Trophoblast cell (in vitro differentiated cells and primary cell): Measurements from ENCODE around the gene ICE2.

Experiments
- DNase-seq, 2 donors: peaks; one replicate each; pipeline ENCODE4 v3.0.0-alpha.2; 2016
- H2AFZ ChIP-seq: 2 replicates; pipeline ENCODE4 v1.6.1; 2013; ENCODE audit warnings: low read length, moderate library complexity, mild to moderate bottlenecking; ENCODE audit not compliant: insufficient read depth, poor library complexity
- H2AK5ac ChIP-seq: 2 replicates; pipeline ENCODE4 v1.6.1; 2013; ENCODE audit warnings: mild to moderate bottlenecking, low read length
- H2BK120ac ChIP-seq: 2 replicates; pipeline ENCODE4 v1.6.1; 2013; ENCODE audit warnings: low read length, mild to moderate bottlenecking, moderate library complexity; ENCODE audit not compliant: insufficient read depth, poor library complexity
- H2BK12ac ChIP-seq: 2 replicates; pipeline ENCODE4 v1.6.1; 2013; ENCODE audit warnings: mild to moderate bottlenecking, low read length, moderate library complexity
- H2BK5ac ChIP-seq: 2 replicates; pipeline ENCODE4 v1.6.1; 2013; ENCODE audit warnings: low read length, low read depth, moderate library complexity, mild to moderate bottlenecking; ENCODE audit not compliant: poor library complexity
- H3K14ac ChIP-seq: 2 replicates; pipeline ENCODE4 v1.6.1; 2013; ENCODE audit warnings: mild to moderate bottlenecking, low read length
- H3K18ac ChIP-seq: 2 replicates; pipeline ENCODE4 v1.6.1; 2013; ENCODE audit warnings: mild to moderate bottlenecking, low read length
- H3K23ac ChIP-seq: 2 replicates; pipeline ENCODE4 v1.6.1; 2013; ENCODE audit warnings: low read length
- H3K27ac ChIP-seq: 2 replicates; pipeline ENCODE4 v1.5.1; 2013; ENCODE audit warnings: low read depth, mild to moderate bottlenecking, inconsistent platforms, low read length, moderate library complexity
- H3K27me3 ChIP-seq: 2 replicates; pipeline ENCODE4 v1.6.1; 2013; ENCODE audit warnings: inconsistent platforms, mild to moderate bottlenecking, low read length, moderate library complexity; ENCODE audit not compliant: insufficient read depth
- H3K36me3 ChIP-seq, 2 experiments: 1 replicate in 1 of 2; 2 replicates in 1 of 2; pipeline ENCODE4 v1.6.1; 2013; ENCODE audit warnings: low read length in 2 of 2, mild to moderate bottlenecking in 2 of 2, moderate library complexity in 1 of 2; ENCODE audit not compliant: insufficient read depth in 2 of 2, control insufficient read depth in 1 of 2
- H3K4ac ChIP-seq: 2 replicates; pipeline ENCODE4 v1.6.1; 2013; ENCODE audit warnings: low read depth, mild to moderate bottlenecking, low read length, moderate library complexity
- H3K4me1 ChIP-seq, 2 experiments: 1 replicate in 1 of 2; 2 replicates in 1 of 2; pipeline ENCODE4 v1.6.1; 2013; ENCODE audit warnings: low read length in 2 of 2, mild to moderate bottlenecking in 2 of 2, moderate library complexity in 1 of 2; ENCODE audit not compliant: insufficient read depth in 2 of 2, control insufficient read depth in 1 of 2
- H3K4me2 ChIP-seq: 2 replicates; pipeline ENCODE4 v1.6.1; 2013; ENCODE audit warnings: inconsistent platforms, mild to moderate bottlenecking, low read length, moderate library complexity
- H3K4me3 ChIP-seq: 2 replicates; pipeline ENCODE4 v1.5.1; 2013; ENCODE audit warnings: mild to moderate bottlenecking, low read depth, low read length, inconsistent platforms
- H3K79me1 ChIP-seq: one replicate; pipeline ENCODE4 v1.6.1; 2013; ENCODE audit warnings: low read length
- H3K79me2 ChIP-seq: 2 replicates; pipeline ENCODE4 v1.6.1; 2013; ENCODE audit warnings: low read length, mild to moderate bottlenecking; ENCODE audit not compliant: control insufficient read depth, insufficient read depth, poor library complexity
- H3K9ac ChIP-seq: 2 replicates; pipeline ENCODE4 v1.6.1; 2013; ENCODE audit warnings: mild to moderate bottlenecking, low read length
- H3K9me3 ChIP-seq: 2 replicates; pipeline ENCODE4 v1.6.1; 2013; ENCODE audit warnings: low read depth, mild to moderate bottlenecking, control low read depth, inconsistent platforms, low read length; ENCODE audit not compliant: insufficient read depth
- H4K12ac ChIP-seq: 2 replicates; pipeline ENCODE4 v1.6.1; 2013; ENCODE audit warnings: low read depth, mild to moderate bottlenecking, low read length, moderate library complexity
- H4K8ac ChIP-seq: 2 replicates; pipeline ENCODE4 v1.6.1; 2013; ENCODE audit warnings: low read depth, mild to moderate bottlenecking, low read length, moderate library complexity
- H4K91ac ChIP-seq: one replicate; pipeline ENCODE4 v1.6.1; 2013; ENCODE audit warnings: low read depth, mild to moderate bottlenecking, low read length, moderate library complexity
- WGBS: extraction: QIAGEN DNeasy Blood & Tissue Kit; methylation state at CpG from one replicate; pipeline ENCODE4 v1.1.7; 2013; ENCODE audit warnings: missing lambda C conversion rate; ENCODE audit not compliant: insufficient read length, insufficient coverage; ENCODE audit errors: extremely low coverage; 5-methylcytosine and 5-hydroxymethylcytosine counted together

The ICE2 gene

DNA sequence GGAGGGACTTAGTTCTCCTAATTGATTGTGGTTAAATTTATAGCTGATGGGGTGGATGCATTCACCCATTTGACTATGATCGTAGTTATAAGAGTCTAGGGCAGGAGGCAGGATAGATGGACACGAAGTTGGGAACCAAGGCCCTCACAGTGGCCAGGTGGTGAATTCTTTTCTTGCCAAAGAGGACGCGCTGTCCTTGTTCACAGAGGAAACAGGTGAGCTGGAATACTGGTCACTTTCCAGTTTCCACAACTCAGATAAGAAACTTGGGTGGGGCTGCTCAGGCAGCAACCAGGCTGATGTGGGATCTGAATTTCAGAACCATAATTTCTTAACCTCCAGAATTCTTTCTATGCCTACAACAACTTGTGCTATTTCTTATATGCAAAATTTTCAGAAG, 34.0 kb upstream of the ICE2 start:
- Histone ChIP-seq H3K4me3 (no peak overlapping the region), H2BK12ac (no peak overlapping the region), H3K23ac (no peak overlapping the region), H3K9me3 (no peaks in the 10 kb centered on the region), H3K14ac (no peak overlapping the region), H3K27ac (no peak overlapping the region), H3K27me3 (no peaks in the 10 kb centered on the region), H3K9ac (no peak overlapping the region), H4K91ac (no peak overlapping the region), H2AFZ (no peak overlapping the region), H3K4me2 (no peak overlapping the region), H3K4ac (no peak overlapping the region), H4K8ac (no peak overlapping the region), H3K79me2 (no peaks in the 10 kb centered on the region), H3K4me1 (no peaks in the 10 kb centered on the region), H2BK120ac (no peak overlapping the region), H3K18ac (no peak overlapping the region), H4K12ac (no peak overlapping the region), H2BK5ac (no peak overlapping the region), H3K36me3 (no peaks in the 10 kb centered on the region), H2AK5ac (no peak overlapping the region), H3K79me1 (no peaks in the 10 kb centered on the region)
- no CpG with 5 or more reads among the region's 4 CpGs for WGBS
- no peak for DNase-seq

DNA sequence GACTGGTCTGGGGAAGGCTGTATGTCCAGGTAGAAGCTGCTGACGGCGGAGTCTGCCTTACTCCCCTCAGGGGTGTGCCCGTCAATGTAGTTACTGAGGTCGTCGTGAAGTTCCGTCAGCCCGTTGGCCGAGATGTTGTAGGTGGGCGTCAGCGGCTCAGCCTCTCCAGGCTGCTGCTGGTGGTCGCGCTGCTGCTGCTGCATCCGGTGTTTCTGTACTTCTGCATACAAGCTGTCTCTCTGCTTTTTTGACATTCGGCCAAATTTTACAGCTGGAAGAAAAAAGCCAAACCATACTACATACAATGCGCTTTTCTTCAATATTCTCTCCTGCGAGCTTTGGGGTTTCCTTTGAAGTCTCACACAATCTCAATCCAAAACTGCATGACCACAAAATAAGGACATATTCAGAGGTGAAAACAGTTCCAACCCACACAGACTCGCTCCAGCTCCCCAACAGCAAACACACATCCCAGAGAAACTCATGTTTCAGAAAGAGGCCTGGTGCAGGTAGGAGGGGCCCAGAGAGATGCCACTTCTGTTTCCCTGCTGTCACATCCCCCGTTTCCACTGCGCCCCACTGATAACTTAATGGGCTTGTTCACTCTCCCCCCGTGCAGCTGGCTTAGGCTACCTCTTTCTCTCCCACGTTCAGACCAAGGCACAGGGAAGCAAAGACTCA, 32.5 kb upstream of the ICE2 start:
- H3K4ac ChIP-seq, result no peak overlapping the region
- no peaks in the 10 kb centered on the region for H3K27me3 ChIP-seq
- H3K9ac ChIP-seq, result no peak overlapping the region
- H2BK12ac ChIP-seq, result no peak overlapping the region
- H3K9me3 ChIP-seq, result no peaks in the 10 kb centered on the region
- H3K4me1 ChIP-seq, result no peaks in the 10 kb centered on the region
- no peak overlapping the region for H3K4me3 ChIP-seq
- no peak overlapping the region for H4K12ac ChIP-seq
- no peak overlapping the region for H3K27ac ChIP-seq
- no peak for DNase-seq
- H4K91ac ChIP-seq, result no peak overlapping the region
- H3K4me2 ChIP-seq, result no peak overlapping the region
- no peak overlapping the region for H3K23ac ChIP-seq
- H2BK120ac ChIP-seq, result no peak overlapping the region
- no CpG with 5 or more reads among the region's 21 CpGs for WGBS
- H4K8ac ChIP-seq, result no peak overlapping the region
- H3K18ac ChIP-seq, result no peak overlapping the region
- no peak overlapping the region for H3K14ac ChIP-seq
- H3K79me2 ChIP-seq, result no peaks in the 10 kb centered on the region
- no peak overlapping the region for H2AK5ac ChIP-seq
- H2BK5ac ChIP-seq, result no peak overlapping the region
- H3K79me1 ChIP-seq, result no peaks in the 10 kb centered on the region
- no peak overlapping the region for H2AFZ ChIP-seq
- H3K36me3 ChIP-seq, result no peaks in the 10 kb centered on the region

DNA sequence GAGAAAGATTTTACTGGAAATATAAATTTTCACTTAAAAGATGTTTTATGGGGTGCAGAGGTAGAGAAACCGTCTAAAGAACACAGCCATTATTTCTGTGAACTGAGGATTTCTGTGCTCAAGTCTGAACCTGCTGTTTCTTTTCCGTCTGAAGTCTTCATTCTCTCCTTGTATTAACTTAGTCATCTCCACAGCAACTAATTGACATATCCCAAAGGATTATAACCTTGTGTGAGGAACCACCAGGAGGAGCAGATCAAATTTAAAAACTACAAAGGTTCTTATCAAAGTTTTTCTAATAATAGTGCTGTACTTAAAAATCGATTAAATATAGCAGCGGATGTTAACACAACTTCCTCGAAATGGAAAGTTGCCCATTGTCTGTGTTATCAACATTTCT, 31.1 kb upstream of the ICE2 start:
- no peak overlapping the region for H2BK12ac ChIP-seq
- no peak overlapping the region for H2BK120ac ChIP-seq
- H3K9me3 ChIP-seq, result no peaks in the 10 kb centered on the region
- H3K79me1 ChIP-seq, result no peaks in the 10 kb centered on the region
- no peak overlapping the region for H3K18ac ChIP-seq
- no peak overlapping the region for H3K4ac ChIP-seq
- no peak overlapping the region for H2AK5ac ChIP-seq
- H3K79me2 ChIP-seq, result no peaks in the 10 kb centered on the region
- no peak overlapping the region for H3K9ac ChIP-seq
- H3K4me1 ChIP-seq, result no peaks in the 10 kb centered on the region
- H3K27me3 ChIP-seq, result no peaks in the 10 kb centered on the region
- no peak overlapping the region for H2AFZ ChIP-seq
- no peak overlapping the region for H4K12ac ChIP-seq
- H4K8ac ChIP-seq, result no peak overlapping the region
- H3K36me3 ChIP-seq, result no peaks in the 10 kb centered on the region
- H3K4me2 ChIP-seq, result no peak overlapping the region
- no peak overlapping the region for H2BK5ac ChIP-seq
- WGBS, result no CpG with 5 or more reads among the region's 5 CpGs
- no peak overlapping the region for H3K14ac ChIP-seq
- H3K23ac ChIP-seq, result no peak overlapping the region
- no peak overlapping the region for H3K4me3 ChIP-seq
- H4K91ac ChIP-seq, result no peak overlapping the region
- no peak for DNase-seq
- no peak overlapping the region for H3K27ac ChIP-seq

GRCh38 chr15:60509470-60509869, 30.5 kb upstream of the ICE2 start:
- Histone ChIP-seq H3K79me2 (no peaks in the 10 kb centered on the region), H2BK120ac (no peak overlapping the region), H3K4ac (no peak overlapping the region), H3K4me1 (no peaks in the 10 kb centered on the region), H2AFZ (no peak overlapping the region), H3K18ac (no peak overlapping the region), H2AK5ac (no peak overlapping the region), H3K9me3 (no peaks in the 10 kb centered on the region), H2BK5ac (no peak overlapping the region), H3K14ac (no peak overlapping the region), H2BK12ac (no peak overlapping the region), H3K27ac (no peak overlapping the region), H3K9ac (no peak overlapping the region), H3K36me3 (no peaks in the 10 kb centered on the region), H3K79me1 (no peaks in the 10 kb centered on the region), H3K4me3 (no peak overlapping the region), H4K8ac (no peak overlapping the region), H3K4me2 (no peak overlapping the region), H3K23ac (no peak overlapping the region), H4K91ac (no peak overlapping the region), H3K27me3 (no peaks in the 10 kb centered on the region), H4K12ac (no peak overlapping the region)
- WGBS, result no CpG with 5 or more reads among the region's 3 CpGs
- DNase-seq, result no peak
